SK-N-MC (cell line): ENCODE data around the gene KDM4D.

Source experiments
- EZH2 ChIP-seq: fragments of 200-600 bp; sonication (generic); IDR thresholded peaks from one replicate; pipeline ENCODE4 v1.6.1; 2017; ENCODE audit warnings: antibody characterized with exemption
- POLR2AphosphoS5 ChIP-seq: IDR thresholded peaks from 2 replicates; pipeline ENCODE4 v1.6.1; 2012; ENCODE audit warnings: mild to moderate bottlenecking, low read depth, low read length, borderline replicate concordance

DNA sequence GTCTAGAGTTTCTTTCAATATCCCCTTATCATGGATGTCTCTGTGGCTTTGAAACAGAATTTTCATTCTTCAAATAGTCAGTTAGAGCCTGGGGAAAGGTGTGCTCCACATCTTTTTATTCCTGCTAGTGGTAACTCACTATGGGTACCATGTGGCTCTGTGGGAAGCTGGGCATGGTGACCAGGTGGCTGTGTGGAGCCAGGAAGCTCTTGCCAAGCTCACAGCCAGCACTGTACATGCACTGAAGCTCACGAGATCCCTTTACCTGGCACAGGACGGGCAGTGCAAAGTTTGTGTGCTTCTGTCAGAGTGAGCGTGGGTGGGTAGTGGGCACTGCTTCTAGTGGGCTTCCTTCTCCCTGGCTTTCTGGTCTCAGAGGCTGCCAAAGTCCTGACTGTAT, 69.4 kb downstream of the KDM4D start:
- no peak for TF ChIP-seq POLR2AphosphoS5
- TF ChIP-seq EZH2, result no peak
